Lower leg skin (tissue), 4 donors: ENCODE results near the gene CRISPLD2. TPM values are rescaled to one million over a fixed set of nuclear protein-coding genes. Genes with fewer than 3 reads are reported as not detected.

Experiments used
- DNase-seq, 2 donors: peaks; one replicate each; pipeline ENCODE4 v3.0.0-alpha.2; 2019; ENCODE audit warnings: low spot score in 2 of 2
- H3K4me3 ChIP-seq: fragments of 200-600 bp; sonication (generic); 2 replicates; pipeline ENCODE4 v1.5.1; 2017; ENCODE audit warnings: mild to moderate bottlenecking, low read depth; ENCODE audit not compliant: poor library complexity, severe bottlenecking
- POLR2A ChIP-seq, 2 donors: fragments of 450-650 bp; IDR thresholded peaks; one replicate each; pipeline ENCODE4 v1.6.1; 2016 to 2017; ENCODE audit warnings: antibody characterized with exemption in 2 of 2, mild to moderate bottlenecking in 1 of 2, moderate library complexity in 1 of 2
- WGBS, 2 donors: methylation state at CpG; one replicate each; pipeline ENCODE4 v1.1.5; 2018; 5-methylcytosine and 5-hydroxymethylcytosine counted together
- intact Hi-C: fragments of 100-400 bp; cut with DNase I; formaldehyde crosslinking; loops from one replicate; pipeline ENCODE4 v1.15.0; 2023; ENCODE audit warnings: low total_unique reads
- total RNA-seq, 4 donors: library from RNA; depleted of rRNA; stranded (reverse); fragments of >200 nt; gene quantifications; one replicate each; pipeline ENCODE4 v1.1.0, GENCODE V29; 2016
- TF ChIP-seq, protein P1 (sequence below), 3 donors: fragments of 450-650 bp; IDR thresholded peaks; one replicate each; pipeline ENCODE4 v1.5.1; 2016; ENCODE audit warnings: antibody characterized with exemption in 3 of 3, mild to moderate bottlenecking in 3 of 3, moderate library complexity in 2 of 3

Gene CRISPLD2
- total RNA-seq, 4 donors from 2014 or later, result 48.0 to 105 (median 69.5) TPM

DNA sequence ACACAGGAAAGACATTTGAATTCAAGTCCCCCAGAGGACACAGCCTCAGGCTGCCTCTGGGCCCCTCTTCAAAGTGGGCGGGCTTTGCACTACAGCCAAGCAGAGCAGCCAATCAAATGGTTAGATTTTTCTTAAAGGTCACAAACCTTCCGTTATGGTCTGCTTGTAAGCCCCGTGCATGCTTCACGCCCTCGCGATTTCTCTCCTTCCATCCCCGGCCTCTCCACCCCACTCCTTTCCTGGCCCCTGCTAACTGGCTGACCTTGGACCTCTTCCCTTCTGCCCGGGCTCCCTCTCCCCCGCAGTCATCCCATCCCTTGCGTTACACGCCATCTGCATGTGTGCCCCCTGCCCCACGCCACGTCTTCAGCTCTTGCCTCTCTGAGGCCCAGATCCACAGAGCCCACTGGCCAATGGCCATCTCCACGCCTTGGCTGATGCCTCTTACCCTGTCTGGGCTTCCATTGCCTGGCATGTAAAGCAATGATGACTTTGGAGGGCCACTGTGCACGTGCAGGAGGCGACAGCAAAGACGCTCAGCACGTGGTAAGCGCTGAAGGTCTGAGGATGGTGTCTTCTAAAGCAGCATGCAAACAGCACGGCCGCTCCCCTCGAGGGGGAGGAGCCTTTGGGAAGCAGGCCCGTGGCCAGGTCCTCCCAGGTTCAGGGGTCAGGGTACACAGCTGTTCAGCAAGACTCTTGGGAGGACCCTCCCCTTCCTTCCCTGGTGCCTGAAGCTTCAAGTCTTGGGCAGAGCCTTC, 104.7 kb downstream of the CRISPLD2 start:
- DNase-seq, result no peak
- 76 to 87% methylated on average over 20 to 22 of the region's 23 CpGs for WGBS, 2 donors
- no peak overlapping the region for H3K4me3 ChIP-seq
- intact Hi-C loops, result no loop called here
- TF ChIP-seq POLR2A (IDR thresholded peaks at IDR 0.05), result no peak
- TF ChIP-seq, protein P1, sequence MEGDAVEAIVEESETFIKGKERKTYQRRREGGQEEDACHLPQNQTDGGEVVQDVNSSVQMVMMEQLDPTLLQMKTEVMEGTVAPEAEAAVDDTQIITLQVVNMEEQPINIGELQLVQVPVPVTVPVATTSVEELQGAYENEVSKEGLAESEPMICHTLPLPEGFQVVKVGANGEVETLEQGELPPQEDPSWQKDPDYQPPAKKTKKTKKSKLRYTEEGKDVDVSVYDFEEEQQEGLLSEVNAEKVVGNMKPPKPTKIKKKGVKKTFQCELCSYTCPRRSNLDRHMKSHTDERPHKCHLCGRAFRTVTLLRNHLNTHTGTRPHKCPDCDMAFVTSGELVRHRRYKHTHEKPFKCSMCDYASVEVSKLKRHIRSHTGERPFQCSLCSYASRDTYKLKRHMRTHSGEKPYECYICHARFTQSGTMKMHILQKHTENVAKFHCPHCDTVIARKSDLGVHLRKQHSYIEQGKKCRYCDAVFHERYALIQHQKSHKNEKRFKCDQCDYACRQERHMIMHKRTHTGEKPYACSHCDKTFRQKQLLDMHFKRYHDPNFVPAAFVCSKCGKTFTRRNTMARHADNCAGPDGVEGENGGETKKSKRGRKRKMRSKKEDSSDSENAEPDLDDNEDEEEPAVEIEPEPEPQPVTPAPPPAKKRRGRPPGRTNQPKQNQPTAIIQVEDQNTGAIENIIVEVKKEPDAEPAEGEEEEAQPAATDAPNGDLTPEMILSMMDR (IDR thresholded peaks at IDR 0.05), result no peak

DNA sequence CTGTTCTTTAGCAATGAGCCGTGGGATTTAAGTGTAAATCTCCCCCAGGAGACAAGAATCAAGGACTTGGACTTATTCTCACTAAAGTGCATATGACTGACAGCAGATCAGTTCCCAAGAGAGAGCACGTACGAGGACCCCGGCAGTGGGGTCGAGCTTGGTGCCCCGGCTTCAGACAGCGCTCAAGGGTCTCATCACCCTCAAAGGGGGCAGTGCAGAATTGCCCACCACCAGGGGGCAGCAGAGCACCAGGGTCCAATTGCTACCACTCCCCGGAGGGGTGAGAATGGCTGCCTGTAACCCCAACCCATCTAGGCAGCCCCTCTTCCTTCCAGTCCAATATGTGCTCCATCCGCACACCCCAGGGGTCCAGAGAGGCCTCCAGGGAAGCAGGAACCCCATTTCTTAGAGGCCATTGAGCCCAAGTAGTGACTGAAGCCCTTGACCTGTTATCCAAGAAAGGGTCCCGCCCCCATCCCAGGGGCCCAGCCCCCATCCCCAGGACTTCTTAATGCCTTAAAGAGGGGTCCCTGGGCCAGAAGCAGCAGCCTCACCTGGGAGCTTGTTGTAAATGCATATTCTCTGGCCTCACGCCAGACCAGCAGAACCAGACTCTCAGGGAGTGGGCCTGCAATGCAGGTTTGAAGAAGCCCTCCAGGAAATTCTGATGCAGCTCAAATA, 105.4 kb downstream of the CRISPLD2 start:
- DNase-seq, result no peak
- intact Hi-C loops, result no loop called here
- 74 to 77% methylated on average over 11 of the region's 11 CpGs for WGBS, 2 donors

DNA sequence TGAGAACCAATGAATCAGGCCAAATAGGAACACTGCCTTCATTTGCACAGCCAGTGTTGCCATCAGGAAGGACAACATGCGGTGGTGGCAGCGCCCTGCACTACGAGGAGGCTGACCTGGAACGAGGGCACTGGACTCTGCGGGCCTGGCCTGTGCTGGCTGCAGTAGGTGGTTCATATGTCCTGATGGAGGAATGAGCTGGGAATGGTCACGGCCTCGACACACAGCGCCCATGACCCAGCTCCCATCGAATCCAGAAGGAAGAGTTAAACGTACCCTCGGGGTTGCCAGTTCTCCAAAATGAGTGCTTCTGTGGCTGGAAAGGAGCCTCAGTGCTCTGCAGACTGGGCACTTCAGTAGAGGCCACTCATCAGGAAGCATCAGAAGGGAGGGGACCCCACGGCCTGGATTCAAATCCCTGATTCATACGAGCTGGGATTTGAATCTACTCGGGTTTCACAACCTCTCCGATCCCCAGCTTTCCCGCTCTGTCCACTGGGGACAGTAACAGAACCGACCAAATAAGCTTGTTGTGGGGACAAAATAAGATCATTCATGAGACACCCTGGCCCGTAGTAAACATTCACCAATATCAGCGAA, 106.1 kb downstream of the CRISPLD2 start:
- WGBS, 2 donors, result 81 to 86% methylated on average over 18 to 19 of the region's 19 CpGs
- intact Hi-C loops, result no loop called here
- H3K4me3 ChIP-seq, result no peak overlapping the region
- DNase-seq, result no peak
- TF ChIP-seq, protein P1 (IDR thresholded peaks at IDR 0.05), result no peak
- no peak for TF ChIP-seq POLR2A (IDR thresholded peaks at IDR 0.05)

More for the DNA sequence above, 105.4 kb downstream of the CRISPLD2 start:
- no peak overlapping the region for H3K4me3 ChIP-seq
- TF ChIP-seq, protein P1 (IDR thresholded peaks at IDR 0.05), result peak in 1 of 3 donors; percentile 58
- no peak for TF ChIP-seq POLR2A (IDR thresholded peaks at IDR 0.05)

DNA sequence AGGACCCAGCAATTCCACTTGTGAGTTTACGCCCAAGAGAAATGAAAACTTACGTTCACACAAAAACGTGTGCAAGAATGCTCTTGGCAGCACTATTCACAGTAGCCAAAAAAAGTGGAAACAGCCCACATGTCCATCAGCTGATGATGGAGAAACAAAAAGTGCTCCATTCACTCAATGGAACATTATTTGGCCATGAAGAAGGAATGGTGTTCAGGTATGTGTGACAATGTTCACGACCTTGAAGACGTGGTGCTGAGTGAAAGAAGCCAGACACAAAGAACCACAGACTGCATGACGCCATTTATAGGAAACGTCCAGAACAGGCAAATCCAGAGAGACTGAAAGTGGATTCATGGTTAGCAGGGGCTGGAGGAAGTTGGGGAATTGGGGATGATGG, 106.7 kb downstream of the CRISPLD2 start:
- DNase-seq, result no peak
- no peak overlapping the region for H3K4me3 ChIP-seq
- TF ChIP-seq, protein P1 (IDR thresholded peaks at IDR 0.05), result no peak
- no peak for TF ChIP-seq POLR2A (IDR thresholded peaks at IDR 0.05)
- intact Hi-C loops, result no loop called here
- WGBS, 2 donors, result 44 to 58% methylated on average over 7 of the region's 7 CpGs

DNA sequence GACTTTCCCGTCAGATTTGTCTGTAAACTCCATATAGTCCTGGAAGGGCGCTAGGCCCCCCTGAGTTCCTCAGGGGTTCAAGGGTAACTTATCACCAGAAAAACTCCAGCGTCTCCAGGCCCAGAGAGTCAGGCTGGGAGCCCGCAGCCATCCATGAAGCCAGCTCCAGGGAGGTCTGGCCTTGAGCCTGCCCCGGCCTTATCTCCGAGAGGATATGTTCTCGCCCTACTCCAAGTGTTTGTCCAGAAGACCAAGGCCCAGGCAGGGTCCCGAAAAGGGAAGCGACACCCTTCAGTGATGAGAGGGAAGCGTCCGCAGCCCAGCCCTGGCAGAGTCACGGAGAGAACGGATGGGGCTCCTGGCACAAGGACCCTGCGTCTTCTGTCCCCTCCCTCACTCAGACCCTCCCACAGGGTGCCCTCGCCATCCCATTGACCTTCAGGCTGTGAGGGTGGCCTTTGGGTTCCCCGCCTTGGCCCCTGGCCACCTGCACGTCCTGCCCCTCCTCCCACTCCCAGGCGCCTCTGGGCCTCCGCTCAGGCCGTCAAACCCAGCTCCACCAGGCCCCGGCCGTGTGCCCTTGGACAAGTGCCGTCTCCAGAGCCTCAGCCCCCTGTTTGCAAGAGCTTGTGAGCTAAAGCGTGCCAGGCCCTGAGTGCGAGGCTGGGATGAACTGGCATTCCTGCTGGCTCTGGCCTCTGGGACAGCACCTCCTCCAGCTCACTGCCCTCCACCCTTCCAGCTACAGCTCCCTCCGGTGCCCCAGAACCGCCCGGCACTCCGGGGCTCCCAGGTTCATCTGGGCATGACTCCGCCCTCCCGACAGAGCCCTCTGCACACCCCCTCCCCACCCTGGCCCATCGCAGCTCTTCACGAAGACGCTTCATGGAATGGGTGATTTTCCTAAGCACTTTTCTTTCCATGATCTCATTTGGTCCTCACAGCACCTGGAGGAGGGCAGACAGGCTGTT, 108.1 kb downstream of the CRISPLD2 start:
- no peak overlapping the region for H3K4me3 ChIP-seq

More for the DNA sequence above, 108.1 kb downstream of the CRISPLD2 start:
- TF ChIP-seq, protein P1 (IDR thresholded peaks at IDR 0.05), result no peak
- TF ChIP-seq POLR2A (IDR thresholded peaks at IDR 0.05), result no peak
- 64 to 85% methylated on average over 31 to 34 of the region's 34 CpGs for WGBS, 2 donors
- DNase-seq, result no peak
- intact Hi-C loops, result no loop called here
